ENCODE results near the gene SLC2A1. TPM values are rescaled to one million over a fixed set of nuclear protein-coding genes. Genes with fewer than 3 reads are reported as not detected.

The SLC2A1 gene
- total and polyA plus RNA-seq, 12 donors, result 4.6 to 123 (median 24.3) TPM

- DNase-seq, result no peak
- Histone ChIP-seq H3K4me3 (no peak overlapping the region), H3K27me3 (no peaks in the 10 kb centered on the region), H3K4me1 (replicated peaks in 1 of 2) (no peaks in the 10 kb centered on the region), H3K9me3 (replicated peaks in 1 of 3) (no peaks in the 10 kb centered on the region), H3K36me3 (replicated peaks in 1 of 2) (no peaks in the 10 kb centered on the region), H3K27ac (no peak overlapping the region)
- WGBS, 4 donors, result 60 to 64% (median 63%) methylated on average over 3 of the region's 3 CpGs
- intact Hi-C loops (cut with DNase I), result no loop called here
- TF ChIP-seq POLR2A (IDR thresholded peaks at IDR 0.05), result no peak
- TF ChIP-seq CTCF (IDR thresholded peaks at IDR 0.05), result no peak
These were observed 24.6 kb upstream of the SLC2A1 start for GRCh38 chr1:42983253-42983652.

GRCh38 chr1:42982641-42983040 lies 24.0 kb upstream of the SLC2A1 start:
- WGBS, 4 donors, result 72 to 95% (median 81%) methylated on average over 6 of the region's 6 CpGs
- Histone ChIP-seq H3K36me3 (replicated peaks in 1 of 2) (no peaks in the 10 kb centered on the region), H3K27me3 (no peaks in the 10 kb centered on the region), H3K27ac (no peak overlapping the region), H3K9me3 (replicated peaks in 1 of 3) (no peaks in the 10 kb centered on the region), H3K4me1 (replicated peaks in 1 of 2) (no peaks in the 10 kb centered on the region), H3K4me3 (no peak overlapping the region)
- TF ChIP-seq CTCF (IDR thresholded peaks at IDR 0.05) (no peak), POLR2A (IDR thresholded peaks at IDR 0.05) (no peak)
- no peak for DNase-seq
- intact Hi-C loops (cut with DNase I), result no loop called here

- TF ChIP-seq CTCF (IDR thresholded peaks at IDR 0.05) (no peak), POLR2A (IDR thresholded peaks at IDR 0.05) (no peak)
- no peak overlapping the region for H3K4me3 ChIP-seq
- H3K4me1 ChIP-seq (replicated peaks in 1 of 2), result no peaks in the 10 kb centered on the region
- H3K9me3 ChIP-seq (replicated peaks in 1 of 3), result no peaks in the 10 kb centered on the region
- H3K27ac ChIP-seq, result no peak overlapping the region
- no peaks in the 10 kb centered on the region for H3K27me3 ChIP-seq
- 64 to 79% (median 76%) methylated on average over 6 of the region's 6 CpGs for WGBS, 4 donors
- intact Hi-C loops (cut with DNase I), result no loop called here
- H3K36me3 ChIP-seq (replicated peaks in 1 of 2), result no peaks in the 10 kb centered on the region
- no peak for DNase-seq
These were observed 23.2 kb upstream of the SLC2A1 start for GRCh38 chr1:42981871-42982270.

- 46 to 76% (median 48%) methylated on average over 4 of the region's 4 CpGs for WGBS, 4 donors
- H3K27ac ChIP-seq, result no peak overlapping the region
- H3K36me3 ChIP-seq (replicated peaks in 1 of 2), result no peaks in the 10 kb centered on the region
- intact Hi-C loops (cut with DNase I), result no loop called here
- no peak overlapping the region for H3K4me3 ChIP-seq
- no peak for DNase-seq
- no peaks in the 10 kb centered on the region for H3K27me3 ChIP-seq
- TF ChIP-seq CTCF (IDR thresholded peaks at IDR 0.05) (no peak), POLR2A (IDR thresholded peaks at IDR 0.05) (no peak)
- H3K9me3 ChIP-seq (replicated peaks in 1 of 3), result no peaks in the 10 kb centered on the region
- H3K4me1 ChIP-seq (replicated peaks in 1 of 2), result no peaks in the 10 kb centered on the region
These were observed 22.7 kb upstream of the SLC2A1 start for GRCh38 chr1:42981255-42981805.
